Embryonic facial prominence (tissue), 1 donor: ENCODE measurements around the gene SLC22A16.
"Not testable (repeated sequence)": the region's sequence is repeated elsewhere in the genome, so short reads cannot be mapped to it uniquely, and the experiment has no call there.

Source experiments
- DNase-seq: peaks from one replicate; pipeline ENCODE4 v3.0.0-alpha.2; 2016; ENCODE audit errors: extremely low spot score

SLC22A16 gene

DNA sequence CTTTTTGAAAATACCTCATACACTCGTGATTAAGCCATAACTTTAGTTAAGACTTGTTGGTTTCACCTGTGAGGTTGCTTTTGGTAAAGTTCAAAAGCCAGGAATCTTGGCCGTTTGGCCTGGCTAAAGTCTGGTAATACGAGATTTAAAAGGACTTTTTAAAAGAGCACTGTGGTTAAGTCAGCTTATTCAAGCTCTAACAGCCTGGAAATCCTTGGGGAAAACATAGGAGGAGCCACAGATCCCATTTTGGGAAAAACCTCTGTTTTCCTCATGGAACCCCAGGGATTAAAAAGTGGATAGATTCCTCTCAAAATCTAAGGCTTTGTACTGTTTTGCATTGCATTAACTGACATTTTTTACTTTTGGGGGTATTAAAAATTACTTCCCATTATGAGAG lies 13.7 kb upstream of the SLC22A16 start:
- no peak for DNase-seq

DNA sequence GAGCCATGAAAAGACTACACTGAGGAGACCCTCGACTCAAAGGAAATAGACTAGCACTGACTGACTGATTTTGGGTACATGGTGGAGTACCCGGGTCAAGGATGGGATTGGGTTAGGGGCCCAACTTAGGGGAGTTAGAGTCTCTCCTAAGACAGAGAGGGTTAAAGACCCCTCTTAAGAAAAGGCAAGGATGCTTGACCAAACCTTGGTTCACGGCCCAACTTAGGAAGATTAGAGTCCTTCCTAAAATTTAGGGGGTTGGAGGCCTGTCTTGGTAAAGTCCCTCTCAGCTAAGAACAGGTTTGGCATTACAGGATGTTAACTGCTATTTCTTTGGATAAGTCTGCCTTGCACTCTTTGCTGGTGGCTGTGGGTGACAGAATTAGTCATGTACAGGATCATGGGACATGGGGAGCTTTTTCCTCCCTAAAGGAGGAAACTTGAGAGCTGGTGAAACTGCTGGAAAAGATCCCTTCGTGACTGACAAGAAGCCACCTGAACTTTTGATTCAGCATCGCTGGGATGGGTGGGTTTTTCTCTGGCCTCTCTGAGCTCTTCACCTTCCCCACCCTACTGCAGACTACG lies 12.3 kb upstream of the SLC22A16 start:
- DNase-seq: no peak

DNA sequence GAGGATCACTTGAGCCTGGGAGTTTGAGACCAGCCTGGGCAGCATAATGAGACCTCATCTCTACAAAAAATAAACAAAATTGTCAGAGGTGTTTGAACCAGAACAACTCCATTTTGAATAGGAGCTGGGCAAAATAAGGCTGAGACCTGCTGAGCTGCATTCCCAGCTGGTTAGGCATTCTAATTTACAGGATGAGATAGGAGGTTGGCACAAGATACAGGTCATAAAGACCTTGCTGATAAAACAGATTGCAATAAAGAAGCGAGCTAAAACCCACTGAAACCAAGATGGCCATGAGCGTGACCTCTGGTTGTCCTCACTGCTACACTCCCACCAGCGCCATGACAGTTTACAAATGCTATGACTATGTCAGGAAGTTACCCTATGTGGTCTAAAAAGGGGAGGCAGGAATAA lies 11.6 kb upstream of the SLC22A16 start:
- DNase-seq: not testable (repeated sequence)

DNA sequence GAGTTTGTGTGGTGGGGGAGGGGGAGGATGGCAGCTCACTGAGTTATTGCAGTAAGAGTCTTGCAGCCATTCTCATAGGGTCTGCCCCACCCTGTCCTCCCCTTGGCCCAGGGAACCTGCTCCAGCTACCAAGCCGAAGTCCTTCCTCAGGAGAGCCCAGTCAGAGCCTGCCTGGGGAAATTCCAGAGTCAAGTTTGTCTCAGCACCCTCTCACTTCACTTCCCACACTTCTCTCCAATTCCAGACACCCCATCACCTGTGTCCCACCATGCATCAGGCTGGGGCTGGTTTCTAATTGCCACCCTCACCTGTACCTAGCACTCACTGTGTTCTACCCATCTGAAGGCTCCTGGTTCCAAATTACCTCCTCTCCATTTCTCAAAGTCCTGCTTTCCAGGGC lies 10.3 kb upstream of the SLC22A16 start:
- no peak for DNase-seq

DNA sequence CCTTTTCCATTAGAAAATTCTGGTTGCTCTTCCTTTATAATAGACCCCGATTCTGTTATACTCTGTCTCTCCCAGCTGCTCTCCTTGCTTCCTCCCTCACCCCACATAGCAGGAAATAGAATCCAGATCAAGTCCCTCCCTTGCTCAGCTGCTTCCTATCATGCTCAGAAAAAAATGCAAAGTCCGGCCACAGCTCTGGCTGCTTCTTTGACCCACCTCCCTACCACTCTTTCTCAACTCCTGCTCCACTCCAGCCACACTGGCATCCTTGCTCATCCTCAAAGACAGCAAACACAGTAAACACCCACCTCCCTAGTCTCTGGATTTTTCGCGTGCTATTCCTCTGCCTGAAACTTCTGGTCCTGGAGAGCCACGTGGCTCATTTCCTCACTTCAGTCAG lies 9.1 kb upstream of the SLC22A16 start:
- no peak for DNase-seq

DNA sequence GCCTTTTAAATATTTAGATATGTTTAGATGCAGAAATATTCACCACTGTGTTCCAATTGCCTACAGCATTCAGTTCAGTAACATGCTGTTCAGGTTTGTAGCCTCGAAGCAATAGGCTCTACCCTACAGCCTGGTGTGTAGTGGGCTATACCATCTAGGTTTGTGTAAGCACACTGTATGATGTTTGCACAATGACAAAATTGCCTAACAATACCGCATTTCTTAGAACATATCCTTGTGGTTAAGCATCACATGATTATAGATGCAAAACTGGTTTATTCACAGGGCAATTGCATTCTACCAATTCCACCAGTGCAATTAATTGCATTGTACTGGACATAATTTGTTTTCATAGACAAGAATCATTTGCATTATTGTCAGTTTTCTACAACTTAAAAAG lies 7.9 kb upstream of the SLC22A16 start:
- DNase-seq: no peak

DNA sequence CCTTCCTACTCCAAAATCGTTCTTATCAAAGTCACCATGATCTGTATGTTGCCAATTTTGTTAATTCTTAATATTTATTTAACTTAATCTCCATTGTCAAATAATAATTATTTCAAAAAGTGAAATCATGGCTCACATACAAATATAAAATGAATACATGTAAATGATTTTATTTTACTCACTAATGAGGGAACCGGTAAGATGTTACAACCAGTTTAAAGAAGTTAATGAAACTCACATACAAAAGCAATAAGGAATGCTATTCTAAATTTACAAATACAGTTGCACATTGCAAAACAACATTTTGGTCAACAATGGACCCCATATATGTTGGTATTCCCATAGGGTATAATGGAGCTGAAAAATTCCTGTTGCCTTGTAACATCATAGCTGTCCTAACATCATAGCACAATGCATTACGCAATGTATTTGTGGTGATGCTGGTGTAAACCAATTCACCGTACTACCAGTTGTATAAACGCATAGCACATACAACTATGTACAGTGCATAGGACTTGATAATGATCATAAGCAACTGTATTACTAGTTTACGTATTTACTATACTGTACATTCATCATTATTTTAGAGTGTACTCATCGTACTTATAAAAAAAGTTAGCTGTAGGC lies 6.5 kb upstream of the SLC22A16 start:
- DNase-seq: no peak

DNA sequence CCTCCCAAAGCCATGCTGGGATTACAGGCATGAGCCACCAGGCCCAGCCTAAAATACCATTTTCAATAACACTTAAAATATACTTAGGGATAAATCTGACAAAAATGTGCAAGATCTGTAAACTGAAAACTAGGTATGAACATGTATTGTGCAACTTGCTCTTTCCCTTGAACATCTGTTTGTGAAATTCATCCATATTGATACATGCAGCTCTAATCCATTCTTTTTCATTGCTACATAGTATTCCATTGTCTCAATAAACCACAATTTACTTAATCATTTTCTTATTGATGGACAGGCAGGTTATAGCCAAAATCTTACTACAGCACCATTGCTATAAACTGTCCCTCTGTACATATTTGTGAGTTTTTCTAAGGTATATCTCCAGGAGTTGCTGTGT lies 4.7 kb upstream of the SLC22A16 start:
- DNase-seq: no peak

DNA sequence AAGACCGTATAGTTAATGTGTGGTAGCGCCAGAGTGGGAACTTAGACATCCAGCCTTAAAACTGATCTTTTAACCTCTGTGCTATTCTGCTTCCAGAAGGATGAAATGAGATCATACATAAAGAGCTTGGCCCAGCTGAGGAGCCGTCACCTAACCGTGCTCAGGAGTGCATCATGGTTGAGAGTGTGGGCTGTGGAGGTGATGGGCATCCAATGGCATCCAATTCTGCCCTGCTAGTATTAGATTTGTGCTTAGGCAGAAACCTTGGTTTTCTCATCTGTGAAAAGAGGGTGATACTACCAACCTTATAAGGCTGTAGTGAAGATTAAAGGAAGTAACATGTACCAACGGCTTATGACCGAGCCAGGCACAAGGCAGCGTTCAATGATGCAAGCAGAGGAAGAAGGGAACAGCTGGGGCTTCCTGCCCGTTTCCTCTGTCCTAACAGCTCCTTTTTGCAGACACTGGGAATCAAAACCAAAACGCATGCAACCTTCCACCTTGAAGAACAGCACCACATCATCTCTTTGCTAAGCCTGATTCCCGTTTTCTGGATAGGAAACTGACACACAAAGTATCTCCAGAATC lies 1.3 kb downstream of the SLC22A16 start:
- no peak for DNase-seq

DNA sequence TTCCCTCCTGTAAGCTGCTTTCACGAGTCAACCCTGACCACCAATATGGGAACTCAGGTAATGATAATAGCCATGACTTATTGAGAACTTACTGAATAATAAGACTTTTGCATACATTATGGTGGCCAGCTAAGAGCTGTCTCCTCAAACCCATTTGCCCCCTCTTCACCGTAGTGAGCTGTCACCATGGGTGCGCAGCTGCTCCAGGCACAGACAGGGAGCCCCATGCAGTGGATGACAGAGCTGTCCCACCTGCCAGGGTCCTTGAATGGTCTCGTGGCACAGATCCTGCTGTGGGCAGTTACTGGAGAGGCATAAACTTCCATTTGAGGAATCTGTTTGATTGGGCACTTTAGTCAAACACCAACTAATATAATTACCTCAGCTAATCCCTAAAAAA lies 1.9 kb downstream of the SLC22A16 start:
- no peak for DNase-seq

DNA sequence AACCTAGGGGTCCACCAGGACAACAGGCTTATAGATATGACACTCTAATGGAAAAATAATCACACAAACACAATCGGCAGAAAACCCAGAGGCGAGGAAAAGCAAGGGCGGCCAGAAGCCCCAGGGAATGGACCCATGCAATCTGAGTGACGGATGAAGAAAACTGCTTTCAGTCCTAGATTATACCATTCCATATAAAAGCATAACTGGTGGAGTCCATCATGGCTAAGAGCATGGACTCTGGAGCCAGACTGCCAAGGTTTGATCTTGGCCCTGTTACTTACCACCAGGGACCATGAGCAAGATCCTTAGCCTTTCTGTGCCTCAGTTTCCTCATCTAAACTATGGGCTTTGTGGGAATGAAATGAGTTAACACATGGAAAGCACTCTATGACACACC lies 3.7 kb downstream of the SLC22A16 start:
- DNase-seq: no peak

DNA sequence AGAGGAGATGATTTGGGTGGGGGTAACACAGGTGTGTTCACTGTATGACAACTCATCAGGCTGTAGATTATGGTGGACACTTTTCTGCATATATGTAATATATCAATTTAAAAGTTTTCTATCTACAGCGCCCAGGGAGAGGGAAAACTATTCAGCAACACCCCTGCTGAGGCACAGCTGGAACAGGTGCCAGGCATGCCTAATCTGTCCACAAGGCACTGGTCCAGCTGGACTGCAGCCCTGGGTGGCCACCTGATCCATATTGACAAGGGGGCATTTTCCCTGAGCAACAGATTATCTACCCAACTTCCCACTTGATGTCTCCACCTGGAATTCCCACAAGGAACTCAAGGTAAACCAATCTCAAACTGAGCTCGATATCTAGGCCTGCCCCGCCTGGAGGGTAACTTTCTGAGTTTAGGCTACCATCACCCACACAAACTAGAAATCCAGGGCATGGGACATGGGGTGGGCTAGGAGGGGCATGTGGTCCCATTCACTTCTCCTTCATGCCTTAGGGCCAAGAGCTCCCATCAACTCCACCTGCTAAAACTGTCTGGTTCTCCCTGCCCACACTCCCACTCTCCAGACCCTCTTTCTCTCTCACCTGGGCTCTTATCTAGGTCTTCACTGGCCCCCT lies 4.6 kb downstream of the SLC22A16 start:
- DNase-seq: no peak

DNA sequence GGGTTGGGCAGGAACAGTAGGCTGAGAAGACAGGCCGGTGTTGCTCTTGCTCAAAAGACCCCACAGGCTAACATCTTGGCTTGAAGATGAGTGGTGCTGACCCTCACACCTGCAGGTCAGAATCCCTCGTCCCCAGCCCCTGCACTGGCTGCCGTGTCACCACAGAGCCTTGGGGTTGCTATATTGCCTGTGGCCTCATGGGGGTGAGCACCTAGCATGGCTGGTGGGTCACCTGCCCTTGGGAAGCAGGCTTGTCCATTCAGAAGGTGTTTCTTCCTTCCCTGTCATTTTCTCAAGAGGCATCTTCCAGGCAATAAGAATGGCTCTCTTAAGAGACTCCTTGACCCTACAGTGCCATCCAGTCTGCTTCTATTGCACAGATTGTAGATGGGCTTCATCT lies 7.7 kb downstream of the SLC22A16 start:
- DNase-seq: no peak

DNA sequence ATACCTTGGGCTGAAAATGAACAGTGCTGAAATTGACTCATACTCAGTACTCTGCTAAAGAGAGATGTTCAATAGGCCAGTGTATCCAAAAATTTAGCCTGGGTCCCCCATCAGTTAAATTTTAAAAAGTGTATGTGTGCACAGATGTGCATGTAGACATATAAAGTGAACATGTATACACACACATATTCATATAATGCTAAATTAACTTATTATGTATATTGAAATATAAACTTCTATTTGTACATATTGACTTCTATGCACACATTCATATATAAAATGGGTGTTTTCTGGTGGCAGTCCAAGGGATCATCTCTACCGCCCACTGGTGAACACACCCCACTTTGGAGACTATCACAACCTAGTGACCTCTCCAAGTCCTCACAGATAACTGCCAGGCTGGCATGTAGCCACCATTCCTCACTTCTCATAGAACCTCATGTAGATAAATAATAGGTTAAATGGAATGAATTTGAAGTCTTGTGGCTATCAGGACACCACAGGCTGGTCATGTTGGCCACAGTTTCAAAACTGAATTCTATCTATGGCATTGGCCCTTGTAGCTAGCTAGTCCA lies 8.8 kb downstream of the SLC22A16 start:
- DNase-seq: no peak

DNA sequence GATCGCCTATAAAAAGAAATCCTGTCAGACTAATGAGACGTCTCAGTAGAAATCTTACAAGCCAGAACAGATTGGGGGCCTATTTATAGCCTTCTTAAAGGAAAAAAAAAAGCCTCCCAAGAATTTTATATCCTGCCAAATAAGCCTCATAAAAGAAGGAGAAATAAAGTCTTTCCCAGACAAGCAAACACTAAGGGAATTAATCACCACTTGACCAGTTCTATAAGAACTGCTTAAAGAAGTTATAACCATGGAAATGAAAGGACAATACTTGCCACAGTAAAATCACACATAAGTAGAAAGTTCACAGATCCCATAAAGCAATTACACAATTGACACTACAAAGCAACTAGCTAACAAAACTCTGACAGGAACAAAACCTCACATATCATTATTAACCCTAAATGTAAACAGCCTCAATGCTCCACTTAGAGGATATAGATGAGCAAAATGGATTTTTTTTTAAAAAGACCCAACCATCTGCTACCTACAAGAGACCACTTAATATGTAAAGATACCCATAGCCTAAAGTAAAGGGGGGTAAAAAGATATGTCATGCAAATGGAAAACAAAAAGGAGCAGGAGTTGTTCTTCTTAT lies 13.4 kb downstream of the SLC22A16 start:
- no peak for DNase-seq

DNA sequence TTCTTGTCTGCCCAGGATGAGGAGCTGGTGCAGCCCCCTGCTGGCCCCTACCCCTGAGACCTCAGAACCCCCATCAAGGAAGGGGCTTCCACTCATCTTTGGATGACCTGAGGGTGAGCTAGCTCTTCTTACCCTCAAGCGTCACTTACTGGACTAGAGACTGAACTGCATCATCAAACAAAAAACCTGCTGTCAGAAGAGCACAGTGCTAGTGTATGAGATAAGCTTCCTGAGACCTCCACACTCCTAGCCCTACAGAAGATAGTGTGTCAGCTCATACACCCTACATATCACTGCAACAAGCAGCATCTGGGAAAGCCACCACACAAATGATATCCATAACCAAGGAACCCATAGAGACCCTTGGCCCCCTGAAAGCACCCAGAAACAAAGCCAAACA lies 15.0 kb downstream of the SLC22A16 start:
- no peak for DNase-seq

DNA sequence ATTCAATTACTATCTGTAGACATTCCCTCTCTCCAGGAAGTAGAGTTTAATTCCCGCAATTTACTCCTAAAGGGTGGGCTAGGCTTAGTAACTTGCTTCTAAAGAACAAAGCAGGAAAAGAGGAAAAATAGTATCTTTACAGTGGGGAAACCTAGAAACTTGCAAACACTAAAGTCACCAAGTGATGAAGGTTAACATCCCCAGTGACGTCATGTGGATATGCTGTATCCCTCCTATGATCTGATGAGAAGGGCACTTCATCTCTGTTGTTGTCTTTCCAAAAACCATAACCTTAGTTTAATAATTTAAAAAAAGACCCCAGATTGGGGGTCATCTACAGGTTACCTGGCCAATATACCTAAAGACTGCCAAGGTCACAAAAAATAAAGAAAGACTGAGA lies 17.3 kb downstream of the SLC22A16 start:
- DNase-seq: no peak

DNA sequence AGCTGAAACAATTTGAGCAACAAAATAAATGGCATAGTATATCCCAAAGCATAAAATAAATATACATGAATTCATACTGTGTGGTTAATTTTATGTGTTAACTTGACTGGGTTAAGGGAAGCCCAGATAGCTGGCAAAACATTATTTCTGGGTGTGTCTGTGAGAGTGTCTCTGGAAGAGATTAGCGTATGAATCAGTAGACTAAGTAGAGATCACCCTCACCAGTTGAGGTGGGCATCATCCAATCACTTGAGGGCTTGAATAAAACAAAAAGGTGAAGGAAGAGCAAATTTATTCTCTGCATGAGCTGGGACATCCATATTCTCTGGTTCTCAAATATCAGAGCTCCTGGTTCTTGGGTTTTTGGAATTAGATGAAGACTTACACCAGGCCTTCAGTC lies 17.9 kb downstream of the SLC22A16 start:
- no peak for DNase-seq

DNA sequence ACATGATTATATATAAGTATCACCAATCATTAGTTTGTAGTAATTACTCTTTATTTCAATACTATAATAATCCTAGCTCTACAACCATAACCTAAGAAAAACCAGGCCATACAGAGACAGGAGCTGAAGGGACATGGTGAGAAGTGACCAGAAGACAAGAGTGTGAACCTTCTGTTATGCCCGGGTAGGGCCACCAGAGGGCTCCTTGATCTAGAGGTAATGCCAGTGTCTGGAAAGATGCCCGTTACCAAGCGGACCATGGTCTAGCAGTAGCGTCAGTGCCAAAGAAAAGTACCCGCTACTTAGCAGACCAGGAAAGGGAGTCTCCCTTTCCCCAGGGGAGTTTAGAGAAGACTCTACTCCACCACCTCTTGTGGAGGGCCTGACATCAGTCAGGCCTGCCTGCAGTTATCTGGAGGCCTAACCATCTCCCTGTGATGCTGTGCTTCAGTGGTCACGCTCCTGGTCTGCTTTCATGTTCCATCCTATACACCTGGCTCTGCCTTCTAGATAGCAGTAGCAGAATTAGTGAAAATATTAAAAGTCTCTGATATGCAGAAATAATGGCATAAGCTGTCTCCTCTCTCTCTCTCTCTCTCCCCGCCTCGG lies 18.7 kb downstream of the SLC22A16 start:
- DNase-seq: not testable (repeated sequence)

DNA sequence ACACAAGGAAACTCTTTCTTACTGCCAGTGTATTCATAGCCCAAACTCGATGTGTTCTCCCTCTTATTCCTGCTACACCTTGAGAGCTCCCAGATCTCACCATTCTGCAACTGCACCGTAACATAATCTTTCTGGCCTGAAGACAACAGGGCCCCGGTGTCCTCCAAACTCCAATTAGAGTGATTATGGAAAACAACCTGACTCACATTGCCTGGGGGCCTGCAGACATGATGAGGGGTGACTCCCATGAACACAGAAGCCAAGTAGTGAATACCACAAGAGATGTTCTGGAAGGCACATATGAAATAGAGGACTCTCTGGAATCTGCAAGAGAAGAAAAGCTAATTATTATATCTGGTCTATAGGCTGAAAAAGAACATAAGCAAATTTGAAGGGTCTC lies 19.7 kb downstream of the SLC22A16 start:
- DNase-seq: no peak

DNA sequence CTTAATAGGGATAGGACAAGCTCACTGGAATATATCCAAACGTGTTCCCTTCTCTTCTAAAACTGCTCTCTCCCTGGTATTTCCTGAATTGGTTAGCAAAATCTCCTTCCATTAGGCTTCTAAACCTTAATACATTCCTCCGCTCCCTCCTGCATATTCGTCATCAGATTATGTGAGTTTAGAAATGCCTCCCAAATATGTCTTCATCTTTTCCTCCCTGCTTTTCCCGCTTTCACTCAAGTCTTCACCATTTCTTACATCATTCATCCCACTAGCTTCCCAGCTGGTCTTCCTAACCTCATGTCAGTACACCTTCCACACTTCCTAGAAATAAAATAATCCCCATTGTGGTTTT lies 26.9 kb downstream of the SLC22A16 start:
- DNase-seq: no peak
